GM12865 (cell line): ENCODE results near the gene ANKRD39.

Experiments
- DNase-seq: peaks from one replicate; pipeline ENCODE4 v3.0.0; 2010; ENCODE audit warnings: low read depth
- H3K4me3 ChIP-seq: 2 replicates; pipeline ENCODE4 v1.5.1; 2011; ENCODE audit warnings: mild to moderate bottlenecking, low read depth, low read length, control low read depth
- TF ChIP-seq, protein P1 (sequence below): IDR thresholded peaks from 2 replicates; pipeline ENCODE4 v1.5.1; 2011; ENCODE audit warnings: low read length, control low read depth, low read depth, inconsistent platforms; ENCODE audit not compliant: insufficient read depth; ENCODE audit errors: missing control alignments

Gene ANKRD39

DNA sequence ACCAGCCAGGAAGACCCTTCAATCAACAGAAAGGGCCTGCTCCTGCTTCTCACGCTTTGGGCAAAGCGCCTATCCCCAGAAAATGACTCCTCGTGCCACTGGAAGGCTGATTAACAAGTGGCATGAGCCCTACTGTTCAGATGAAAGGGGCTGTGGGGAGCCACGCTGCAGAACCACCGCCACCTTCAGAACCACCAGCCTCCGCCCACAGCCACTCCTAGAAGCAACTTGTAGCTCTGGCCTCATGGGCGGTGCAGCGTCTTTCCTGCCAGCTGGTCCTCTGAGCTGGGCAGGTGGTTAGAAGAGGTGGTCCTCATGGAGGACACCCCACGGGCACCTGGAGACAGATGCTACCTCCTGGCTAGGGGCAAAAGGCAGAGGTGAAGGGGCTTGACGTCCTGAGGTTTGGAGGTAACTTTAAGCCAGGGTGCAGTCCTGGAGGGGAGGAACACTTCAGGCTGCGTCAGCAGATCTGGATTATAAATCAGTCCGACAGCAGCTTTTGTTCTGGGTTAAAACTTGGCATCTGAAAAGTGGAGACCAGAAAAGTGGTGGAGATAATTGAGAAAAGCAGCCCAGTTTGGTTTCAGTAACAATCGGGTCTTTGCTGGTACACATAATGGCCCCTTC is 12.9 kb upstream of the ANKRD39 start:
- TF ChIP-seq, protein P1, sequence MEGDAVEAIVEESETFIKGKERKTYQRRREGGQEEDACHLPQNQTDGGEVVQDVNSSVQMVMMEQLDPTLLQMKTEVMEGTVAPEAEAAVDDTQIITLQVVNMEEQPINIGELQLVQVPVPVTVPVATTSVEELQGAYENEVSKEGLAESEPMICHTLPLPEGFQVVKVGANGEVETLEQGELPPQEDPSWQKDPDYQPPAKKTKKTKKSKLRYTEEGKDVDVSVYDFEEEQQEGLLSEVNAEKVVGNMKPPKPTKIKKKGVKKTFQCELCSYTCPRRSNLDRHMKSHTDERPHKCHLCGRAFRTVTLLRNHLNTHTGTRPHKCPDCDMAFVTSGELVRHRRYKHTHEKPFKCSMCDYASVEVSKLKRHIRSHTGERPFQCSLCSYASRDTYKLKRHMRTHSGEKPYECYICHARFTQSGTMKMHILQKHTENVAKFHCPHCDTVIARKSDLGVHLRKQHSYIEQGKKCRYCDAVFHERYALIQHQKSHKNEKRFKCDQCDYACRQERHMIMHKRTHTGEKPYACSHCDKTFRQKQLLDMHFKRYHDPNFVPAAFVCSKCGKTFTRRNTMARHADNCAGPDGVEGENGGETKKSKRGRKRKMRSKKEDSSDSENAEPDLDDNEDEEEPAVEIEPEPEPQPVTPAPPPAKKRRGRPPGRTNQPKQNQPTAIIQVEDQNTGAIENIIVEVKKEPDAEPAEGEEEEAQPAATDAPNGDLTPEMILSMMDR, result no peak

DNA sequence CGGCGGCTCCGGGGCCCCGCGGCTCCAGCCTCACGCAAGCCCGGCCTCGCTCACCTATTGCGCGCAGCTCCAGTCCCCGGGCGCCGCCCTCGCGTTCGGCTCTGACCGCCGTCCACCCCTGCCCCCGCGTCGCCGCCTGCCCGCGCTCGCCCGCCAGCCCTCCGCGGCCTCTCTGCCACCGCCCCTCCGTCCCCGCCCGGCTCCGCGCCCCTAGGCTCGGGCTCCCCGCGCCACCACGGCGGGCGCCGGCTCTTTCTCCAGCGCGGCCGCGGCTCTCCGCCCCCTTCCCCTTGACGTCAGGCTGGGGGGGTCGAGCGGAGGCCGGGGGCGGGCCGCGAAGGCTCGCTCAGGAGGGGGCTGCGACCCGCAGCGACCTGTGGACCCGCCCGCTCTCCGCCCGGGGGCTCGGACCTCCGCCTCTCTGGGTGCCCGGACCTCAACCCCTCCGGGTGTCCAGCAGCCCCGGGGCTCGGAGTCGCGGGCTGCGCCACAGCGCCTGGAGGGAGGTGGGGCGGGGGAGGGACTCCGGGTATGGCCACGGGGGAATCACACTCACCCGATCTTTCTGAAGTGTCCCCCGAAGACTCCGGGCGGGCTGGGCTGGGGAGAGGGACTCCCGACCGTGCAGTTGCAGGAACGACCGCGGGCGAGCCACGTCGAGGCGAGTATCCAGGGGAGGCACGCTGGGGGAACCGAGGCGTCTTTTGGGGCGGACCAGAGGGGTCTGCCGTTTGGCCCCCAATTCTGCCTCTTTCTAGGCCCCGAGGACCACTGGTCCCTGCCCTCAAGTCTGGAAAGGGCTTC is 12.2 kb upstream of the ANKRD39 start, which contains the start of gene SEMA4C:
SEMA4C (minus strand) TSS at position 259 of the 804 bp plus-strand sequence. CDS start 2,194 bp downstream, outside the sequence.
- no peak for DNase-seq
- TF ChIP-seq, protein P1, result no peak
- peak within 1 kb of the TSS; percentile 85 for H3K4me3 ChIP-seq

More for the DNA sequence above, 12.9 kb upstream of the ANKRD39 start:
- H3K4me3 ChIP-seq, result peak overlapping the region; percentile 85
- peak; percentile 48 for DNase-seq

DNA sequence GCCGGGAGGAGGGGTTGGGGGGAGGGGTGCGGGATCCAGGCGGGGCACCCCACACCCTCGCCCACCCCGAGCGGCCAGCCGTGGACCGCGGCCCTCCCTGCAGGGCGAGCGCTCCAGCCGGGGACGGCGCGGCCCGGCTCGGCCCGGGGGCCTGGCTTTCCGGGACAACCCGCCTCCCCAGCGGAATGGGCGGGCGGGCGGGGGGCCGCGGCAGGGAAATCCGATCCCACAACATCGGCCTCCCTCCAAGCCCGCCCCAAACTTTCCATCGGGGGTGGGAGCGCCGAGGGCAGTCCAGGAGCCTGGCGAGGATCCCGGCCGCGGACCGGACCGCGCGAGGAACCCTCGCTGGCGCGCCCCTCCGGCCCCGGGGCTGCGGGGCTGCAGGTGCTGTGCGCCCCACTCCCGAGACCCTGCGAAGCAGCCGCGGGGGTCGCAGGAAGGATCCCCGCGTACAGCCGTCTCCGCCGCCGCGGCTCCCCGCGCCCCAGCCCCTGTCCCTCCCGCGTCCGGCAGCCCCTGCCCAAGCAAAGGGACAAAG is 11.5 kb upstream of the ANKRD39 start:
- TF ChIP-seq, protein P1, result no peak
- no peak for DNase-seq
- peak overlapping the region; percentile 85 for H3K4me3 ChIP-seq

DNA sequence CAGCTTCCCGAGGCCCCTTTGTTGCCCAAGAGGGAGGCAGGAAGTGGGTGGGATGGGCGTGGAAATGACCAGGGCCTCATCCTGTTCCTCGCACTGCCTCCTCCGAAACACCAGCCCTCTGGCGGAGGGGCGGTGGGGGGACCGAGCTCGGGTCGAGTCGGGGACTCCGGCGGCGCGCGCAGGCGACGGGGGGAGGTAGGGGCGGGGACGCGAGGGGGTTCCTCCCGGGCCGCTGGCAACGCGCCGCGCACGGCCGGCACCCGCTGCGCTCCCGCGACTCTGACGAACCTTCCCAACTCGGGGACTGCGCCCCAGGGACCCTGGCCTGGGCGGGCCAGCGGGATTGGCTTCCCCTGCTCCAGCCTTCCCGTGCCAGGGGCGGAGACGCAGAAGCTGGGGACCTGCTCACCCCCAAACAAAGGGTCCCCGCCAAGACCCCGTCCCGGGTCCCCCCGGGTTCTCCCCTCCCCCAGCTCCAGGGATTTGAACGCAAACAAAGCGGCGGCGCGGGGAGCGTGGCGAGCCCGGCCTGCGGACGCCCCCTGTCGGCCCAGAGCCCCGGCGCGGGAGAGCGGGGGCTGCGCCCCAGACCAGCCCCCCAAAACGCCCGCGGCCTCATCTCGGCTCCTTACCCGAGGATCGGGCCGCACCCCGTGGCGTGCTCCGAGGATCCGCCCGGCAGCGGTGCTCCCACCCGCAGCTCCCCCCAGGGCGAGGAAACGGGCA is 10.9 kb upstream of the ANKRD39 start:
- peak; percentile 90 for DNase-seq
- H3K4me3 ChIP-seq, result peak overlapping the region; percentile 85
- TF ChIP-seq, protein P1, result peak; percentile 68

DNA sequence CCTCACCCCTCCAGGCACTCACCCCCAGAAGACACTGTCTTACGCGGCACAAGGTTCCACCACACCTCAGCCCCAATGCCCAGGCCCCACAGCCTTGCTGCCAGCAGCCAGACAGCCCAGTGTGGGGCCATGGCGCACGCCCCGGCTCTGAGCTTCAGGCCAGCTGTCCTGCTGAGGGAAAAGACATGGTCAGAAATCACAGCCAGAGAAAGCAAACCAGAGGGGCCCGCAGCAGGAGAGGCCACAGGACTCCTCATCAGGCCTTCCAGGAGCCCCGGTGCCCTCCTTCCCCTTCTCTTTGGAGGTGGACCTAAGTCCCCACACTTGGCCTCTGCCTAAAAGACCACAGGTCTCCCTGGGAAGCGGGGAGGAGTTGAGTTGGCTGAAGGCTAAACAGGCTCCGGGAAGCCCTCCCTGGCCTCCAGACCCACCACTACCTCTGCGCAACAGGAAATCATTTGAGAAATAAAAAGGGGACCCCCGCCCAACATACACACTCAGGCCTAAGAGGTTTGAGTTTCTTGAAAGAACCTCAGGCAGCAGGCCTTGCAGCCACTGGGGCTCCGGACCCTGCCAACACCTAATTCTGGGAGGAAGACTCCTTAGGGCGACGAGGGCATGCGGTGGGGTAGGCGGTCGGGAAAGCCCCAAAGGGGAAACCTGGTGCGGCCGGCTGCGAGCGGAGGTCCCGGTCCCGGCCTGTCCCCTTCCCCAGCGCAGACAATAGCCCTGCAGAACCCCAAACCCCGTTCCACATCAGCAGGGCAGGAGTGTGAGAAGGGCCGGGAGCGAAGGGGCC is 10.1 kb upstream of the ANKRD39 start:
- no peak for DNase-seq
- TF ChIP-seq, protein P1, result no peak

More for the DNA sequence above, 10.1 kb upstream of the ANKRD39 start:
- peak overlapping the region; percentile 85 for H3K4me3 ChIP-seq
